Left renal pelvis (tissue), 4 donors: ENCODE data around the gene PARP12. TPM values are rescaled to one million over a fixed set of nuclear protein-coding genes. Genes with fewer than 3 reads are reported as not detected.
A peak's percentile ranks its signal among the peaks of the same experiment; 100 is the strongest.
"Not testable (repeated sequence)": the region's sequence is repeated elsewhere in the genome, so short reads cannot be mapped to it uniquely, and the experiment has no call there.

ENCODE experiments used
- DNase-seq, 4 donors: peaks; one replicate each; pipeline ENCODE4 v3.0.0-alpha.2; 2013; ENCODE audit warnings: low read depth in 4 of 4, low spot score in 3 of 4
- polyA plus RNA-seq, 4 donors: library from polyadenylated mRNA; unstranded; fragments of 120-200 nt; gene quantifications; one replicate each; pipeline ENCODE4 v1.2.1, GENCODE V29; 2013; ENCODE audit not compliant: insufficient read length in 4 of 4

PARP12 gene
- polyA plus RNA-seq, result 10 to 100 TPM; 14.1 to 24.7 (median 15.5) TPM

- DNase-seq, result peak; percentile 54 to 69 (median 58)
These were observed at the start of gene PARP12 for GRCh38 chr7:140062528-140063299. Gene PARP12 (minus strand): TSS chr7:140062951. CDS start chr7:140062847, 104 bp downstream.

GRCh38 chr7:140108777-140109176, 46.0 kb upstream of the PARP12 start:
- not testable (repeated sequence) for DNase-seq

- no peak for DNase-seq
These were observed 33.7 kb upstream of the PARP12 start for GRCh38 chr7:140096459-140096858.

GRCh38 chr7:140093375-140093774, 30.6 kb upstream of the PARP12 start:
- no peak for DNase-seq

- no peak for DNase-seq
These were observed 22.7 kb upstream of the PARP12 start for GRCh38 chr7:140085447-140085846.

GRCh38 chr7:140084972-140085371, 22.2 kb upstream of the PARP12 start:
- no peak for DNase-seq

GRCh38 chr7:140084142-140084655, 21.4 kb upstream of the PARP12 start:
- no peak for DNase-seq

GRCh38 chr7:140082770-140083169, 20.0 kb upstream of the PARP12 start:
- DNase-seq, result no peak

GRCh38 chr7:140081774-140082425, 19.1 kb upstream of the PARP12 start:
- no peak for DNase-seq

GRCh38 chr7:140080919-140081318, 18.2 kb upstream of the PARP12 start:
- no peak for DNase-seq

- DNase-seq, result no peak
These were observed 16.4 kb upstream of the PARP12 start for GRCh38 chr7:140079121-140079536.

GRCh38 chr7:140078392-140078791, 15.6 kb upstream of the PARP12 start:
- DNase-seq, result no peak

GRCh38 chr7:140074780-140075179, 12.0 kb upstream of the PARP12 start:
- DNase-seq, result no peak

GRCh38 chr7:140070546-140070945, 7.8 kb upstream of the PARP12 start:
- DNase-seq, result no peak

GRCh38 chr7:140069298-140069949, 6.7 kb upstream of the PARP12 start:
- no peak for DNase-seq

GRCh38 chr7:140068033-140068432, 5.3 kb upstream of the PARP12 start:
- no peak for DNase-seq

GRCh38 chr7:140067052-140067451, 4.3 kb upstream of the PARP12 start:
- DNase-seq, result no peak

GRCh38 chr7:140062118-140062527, 628 bp downstream of the PARP12 start:
- DNase-seq, result no peak

GRCh38 chr7:140061607-140061930, 1.2 kb downstream of the PARP12 start:
- DNase-seq, result no peak

GRCh38 chr7:140060788-140061606, 1.8 kb downstream of the PARP12 start:
- no peak for DNase-seq

GRCh38 chr7:140060243-140060630, 2.5 kb downstream of the PARP12 start:
- no peak for DNase-seq
